Mesothelial cell of epicardium (in vitro differentiated cells): Measurements from ENCODE around the gene SMIM35. TPM values are rescaled to one million over a fixed set of nuclear protein-coding genes. Genes with fewer than 3 reads are reported as not detected.

Source experiments
- DNase-seq, 2 experiments: peaks; one replicate each; pipeline ENCODE4 v3.0.0; 2021; ENCODE audit warnings: low spot score in 2 of 2; ENCODE audit not compliant: unreplicated experiment in 2 of 2
- H3K27ac Mint-ChIP-seq: 2 replicates; pipeline ENCODE4 v1.8.0; 2021; ENCODE audit warnings: mixed read lengths
- H3K27me3 Mint-ChIP-seq: 2 replicates; pipeline ENCODE4 v1.8.0; 2021; ENCODE audit warnings: low read depth, mixed read lengths
- H3K36me3 Mint-ChIP-seq: 2 replicates; pipeline ENCODE4 v1.8.0; 2021; ENCODE audit warnings: mixed read lengths
- H3K4me1 Mint-ChIP-seq: 2 replicates; pipeline ENCODE4 v1.8.0; 2021; ENCODE audit warnings: mixed read lengths
- H3K4me3 Mint-ChIP-seq: 2 replicates; pipeline ENCODE4 v1.8.0; 2021; ENCODE audit warnings: mild to moderate bottlenecking, moderate library complexity, mixed read lengths
- H3K9me3 Mint-ChIP-seq: 2 replicates; pipeline ENCODE4 v1.8.0; 2021; ENCODE audit warnings: mixed read lengths
- CTCF ChIP-seq: fragments of 200-600 bp; sonication (generic); IDR thresholded peaks from one replicate; pipeline ENCODE4 v1.5.0; 2021; ENCODE audit warnings: antibody characterized with exemption; ENCODE audit not compliant: unreplicated experiment
- total RNA-seq: library from RNA; stranded (reverse); gene quantifications from 3 replicates; pipeline ENCODE4 v1.2.1, GENCODE V29; 2021

Gene SMIM35
- total RNA-seq, 1 donor from 2014 or later, result not detected

- Mint-ChIP-seq H3K9me3 (no peaks in the 10 kb centered on the region), H3K4me1 (peaks cover 6% of the 10 kb centered on the region), H3K4me3 (peak overlapping the region; percentile 62), H3K36me3 (no peaks in the 10 kb centered on the region), H3K27ac (no peak overlapping the region), H3K27me3 (peaks cover 77% of the 10 kb centered on the region)
- DNase-seq, result no peak
- TF ChIP-seq CTCF, result no peak
Measured at GRCh38 chr11:117986981-117987574, 99.7 kb downstream of the SMIM35 start.

GRCh38 chr11:117985953-117986887, 100.5 kb downstream of the SMIM35 start, which contains the start of gene IL10RA:
Gene IL10RA, plus strand, starts transcription at chr11:117986394. Its CDS starts 74 bp downstream, at chr11:117986468.
- no peak for TF ChIP-seq CTCF
- H3K36me3 Mint-ChIP-seq, result no peaks in the 10 kb centered on the region
- H3K4me1 Mint-ChIP-seq, result peaks cover 6% of the 10 kb centered on the region
- H3K9me3 Mint-ChIP-seq, result no peaks in the 10 kb centered on the region
- H3K27ac Mint-ChIP-seq, result peak within 1 kb of the TSS; percentile 22
- peaks cover 82% of the 10 kb centered on the region for H3K27me3 Mint-ChIP-seq
- H3K4me3 Mint-ChIP-seq, result peak within 1 kb of the TSS; percentile 72
- peak; percentile 68 to 80 for DNase-seq

GRCh38 chr11:117984476-117984875, 102.3 kb downstream of the SMIM35 start:
- DNase-seq, result no peak
- Mint-ChIP-seq H3K9me3 (no peaks in the 10 kb centered on the region), H3K4me3 (peak overlapping the region; percentile 72), H3K4me1 (peaks cover 6% of the 10 kb centered on the region), H3K27ac (no peak overlapping the region), H3K27me3 (peaks cover 88% of the 10 kb centered on the region), H3K36me3 (no peaks in the 10 kb centered on the region)
- no peak for TF ChIP-seq CTCF

GRCh38 chr11:117983163-117983475, 103.6 kb downstream of the SMIM35 start:
- no peak for TF ChIP-seq CTCF
- Mint-ChIP-seq H3K4me1 (peaks cover 6% of the 10 kb centered on the region), H3K27me3 (peaks cover 80% of the 10 kb centered on the region), H3K9me3 (no peaks in the 10 kb centered on the region), H3K4me3 (no peak overlapping the region), H3K36me3 (no peaks in the 10 kb centered on the region), H3K27ac (no peak overlapping the region)
- DNase-seq, result no peak

GRCh38 chr11:117980720-117981119, 106.0 kb downstream of the SMIM35 start:
- Mint-ChIP-seq H3K9me3 (no peaks in the 10 kb centered on the region), H3K4me1 (peaks cover 4% of the 10 kb centered on the region), H3K4me3 (no peak overlapping the region), H3K36me3 (no peaks in the 10 kb centered on the region), H3K27me3 (peaks cover 64% of the 10 kb centered on the region), H3K27ac (no peak overlapping the region)
- no peak for TF ChIP-seq CTCF
- DNase-seq, result no peak
